ENCODE results near the gene PRRT1B.
A peak's percentile ranks its signal among the peaks of the same experiment; 100 is the strongest.
"Not testable (repeated sequence)": the region's sequence is repeated elsewhere in the genome, so short reads cannot be mapped to it uniquely, and the experiment has no call there.

PRRT1B gene

DNA sequence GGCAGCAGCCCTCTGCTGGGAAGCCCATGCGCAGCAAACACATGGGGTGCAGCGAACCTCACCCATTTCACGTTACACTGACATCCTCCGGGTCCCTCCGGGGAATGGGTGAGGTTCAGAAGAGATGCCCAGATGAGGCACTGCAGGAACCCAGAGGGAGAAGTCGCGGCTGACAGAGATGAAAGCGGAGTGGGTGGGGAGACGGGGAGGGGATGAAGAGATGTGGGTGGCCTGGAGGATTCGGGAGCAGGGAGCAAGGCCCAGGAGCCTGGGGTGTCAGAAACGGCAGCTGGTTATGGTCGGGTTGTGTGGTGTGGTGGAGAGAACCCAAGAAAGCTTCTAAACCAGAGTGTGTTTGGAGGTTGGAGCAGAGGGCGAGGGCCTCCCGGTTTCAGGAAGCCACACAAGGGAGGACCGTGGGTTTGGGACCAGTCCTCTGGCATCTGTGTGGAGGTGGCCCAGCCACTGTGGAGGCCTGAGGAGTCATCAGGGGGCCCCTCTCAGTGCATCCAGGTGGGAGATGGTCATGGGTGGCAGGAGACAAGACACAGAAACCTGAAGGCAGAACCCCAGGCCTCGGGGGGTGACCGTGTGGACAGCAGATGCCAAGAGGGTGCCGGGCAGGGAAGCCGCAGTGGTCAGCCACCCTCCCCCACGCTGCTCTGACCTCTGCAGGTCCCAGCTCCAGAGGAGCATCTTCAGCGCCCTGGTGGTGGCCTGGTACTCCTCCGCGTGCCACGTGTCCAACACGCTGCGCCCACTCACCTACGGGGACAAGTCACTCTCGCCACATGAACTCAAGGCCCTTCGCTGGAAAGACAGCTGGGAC is 22.9 kb upstream of the PRRT1B start:
- DNase-seq (ENCODE audit: low spot score) = no peak

DNA sequence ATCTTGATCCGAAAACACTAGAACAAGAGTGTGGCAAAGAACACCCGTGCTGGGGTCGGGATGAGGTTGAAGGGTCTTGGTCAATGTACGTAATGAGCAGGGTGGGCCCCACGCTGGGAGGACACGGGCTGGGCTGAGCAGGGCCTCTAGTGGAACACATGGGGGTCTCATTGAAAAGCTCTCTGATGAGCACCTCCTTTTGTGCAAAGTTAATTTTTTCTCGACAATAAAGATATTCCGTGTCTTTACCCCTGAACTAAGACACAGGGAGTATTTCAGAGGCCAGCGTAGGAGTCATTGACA is 22.3 kb upstream of the PRRT1B start:
- no peak for DNase-seq (ENCODE audit: low spot score)

DNA sequence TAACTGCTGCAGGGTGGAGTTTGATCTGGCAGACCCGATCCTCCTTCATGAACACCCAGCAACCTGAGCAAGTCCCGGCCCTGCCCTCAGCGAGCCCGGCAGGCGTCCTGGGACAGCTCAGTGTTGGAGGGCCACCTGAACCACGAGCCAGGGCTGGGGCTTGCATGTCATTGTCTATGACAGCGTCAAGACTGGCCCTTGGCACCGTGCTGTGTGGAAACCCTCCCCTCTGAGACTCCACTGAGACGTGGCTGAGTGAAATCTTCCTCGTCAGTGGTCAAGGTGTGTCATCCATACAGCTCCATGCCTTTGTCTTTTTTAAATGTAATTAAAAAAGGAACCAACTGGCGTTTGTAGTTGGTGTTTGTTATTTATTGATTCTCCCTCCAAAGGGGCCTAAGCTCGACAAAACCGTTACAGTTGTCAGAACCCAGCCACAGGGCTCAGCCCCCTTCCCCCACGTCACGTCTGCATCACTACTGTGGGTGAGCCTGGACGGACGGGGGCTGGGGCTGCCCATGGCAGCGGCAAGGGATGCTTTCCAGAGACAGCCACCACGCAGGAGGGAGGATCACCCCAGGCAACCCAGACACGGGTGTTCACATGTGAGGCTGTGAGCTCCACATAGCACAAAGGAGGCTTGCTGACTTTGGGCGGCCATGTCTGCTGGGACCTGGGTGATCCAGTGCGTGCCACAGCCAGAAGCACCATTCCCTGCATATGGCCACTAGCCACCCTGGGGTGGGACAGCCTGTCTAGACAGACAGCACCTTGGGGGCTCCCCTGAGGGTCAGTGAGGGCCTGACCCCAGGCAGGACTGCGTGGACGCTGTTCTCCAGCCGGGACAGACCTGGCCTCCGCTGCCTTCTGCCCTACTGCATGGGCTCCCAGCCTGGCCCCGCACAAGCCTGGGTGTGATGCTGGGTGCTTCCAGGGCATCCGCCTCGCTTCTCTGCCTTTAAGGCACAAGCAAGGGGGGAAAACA is 21.6 kb upstream of the PRRT1B start:
- DNase-seq (ENCODE audit: low spot score) = no peak

DNA sequence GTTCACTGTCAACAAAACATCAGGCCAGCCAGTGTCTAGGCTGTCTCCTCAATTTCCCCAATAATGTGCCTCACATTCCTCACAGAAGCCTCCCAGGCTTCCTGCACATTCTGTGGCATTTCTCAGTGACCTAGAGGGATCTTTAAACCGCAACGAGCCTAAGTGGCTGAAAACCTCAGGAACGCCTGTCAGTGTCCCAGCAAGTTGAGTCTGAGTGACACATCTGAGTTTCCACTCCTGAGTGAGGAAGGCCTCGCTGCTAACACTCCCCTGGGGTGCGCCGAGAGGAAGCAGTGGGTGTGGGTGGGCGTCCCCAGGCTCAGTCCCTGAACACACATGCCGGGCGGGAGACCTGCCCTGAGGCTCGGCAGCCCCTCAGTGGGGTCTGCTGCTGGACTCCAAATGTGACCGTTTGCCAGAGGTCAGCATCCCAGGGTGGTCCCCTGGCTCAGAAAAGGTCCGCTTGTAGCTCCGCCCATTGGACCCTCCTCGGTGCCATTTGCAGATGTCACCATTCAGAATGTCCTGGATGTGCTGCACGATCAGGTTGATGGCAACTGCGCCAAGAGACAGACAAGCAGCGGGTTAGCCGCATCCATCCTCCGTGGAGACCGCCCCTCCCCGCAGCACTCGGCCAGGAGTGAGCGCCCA is 20.5 kb upstream of the PRRT1B start:
- no peak for DNase-seq (ENCODE audit: low spot score)

DNA sequence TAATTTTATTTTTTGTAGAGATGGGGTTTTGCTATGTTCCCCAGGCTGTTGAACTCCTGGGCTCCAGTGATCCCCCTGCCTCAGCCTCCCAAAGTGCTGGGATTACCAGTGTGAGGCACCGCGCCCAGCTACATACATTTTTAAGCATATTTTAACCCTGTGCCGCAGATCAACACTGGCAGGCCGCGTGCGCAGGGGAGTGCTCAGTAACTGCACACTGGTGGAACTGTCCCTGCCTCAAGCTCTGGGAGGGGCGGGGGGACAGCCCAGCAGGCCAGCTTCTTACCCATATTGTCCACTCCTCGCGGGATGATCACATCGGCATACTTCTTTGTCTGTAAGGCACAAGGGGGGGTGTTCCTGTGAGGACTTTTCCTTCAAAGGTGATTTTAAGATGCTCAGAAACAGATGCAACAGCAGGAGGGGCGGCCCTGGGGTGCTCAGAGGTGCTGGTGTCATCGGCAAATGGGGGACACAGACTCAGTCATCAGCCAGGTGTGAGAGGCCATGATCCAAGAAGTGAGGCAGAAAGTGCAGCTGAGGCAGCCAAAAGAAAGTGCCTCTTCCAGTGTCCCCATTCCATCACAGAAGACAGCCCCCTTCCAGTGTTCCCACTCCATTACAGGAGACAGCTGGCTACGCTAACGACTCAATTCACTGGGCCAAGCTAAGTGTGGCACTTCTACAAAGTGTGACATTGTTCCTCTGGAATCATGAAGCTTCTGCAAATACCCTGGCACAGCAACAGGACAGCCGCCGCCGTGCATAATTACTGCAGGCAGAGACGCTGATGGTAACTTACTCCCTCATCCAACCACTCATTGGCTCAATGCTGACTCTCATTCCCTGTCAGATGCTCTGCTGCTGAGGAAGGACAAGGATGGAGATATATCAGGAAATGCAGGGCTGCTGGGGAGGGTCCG is 19.4 kb upstream of the PRRT1B start:
- no peak for DNase-seq (ENCODE audit: low spot score)

DNA sequence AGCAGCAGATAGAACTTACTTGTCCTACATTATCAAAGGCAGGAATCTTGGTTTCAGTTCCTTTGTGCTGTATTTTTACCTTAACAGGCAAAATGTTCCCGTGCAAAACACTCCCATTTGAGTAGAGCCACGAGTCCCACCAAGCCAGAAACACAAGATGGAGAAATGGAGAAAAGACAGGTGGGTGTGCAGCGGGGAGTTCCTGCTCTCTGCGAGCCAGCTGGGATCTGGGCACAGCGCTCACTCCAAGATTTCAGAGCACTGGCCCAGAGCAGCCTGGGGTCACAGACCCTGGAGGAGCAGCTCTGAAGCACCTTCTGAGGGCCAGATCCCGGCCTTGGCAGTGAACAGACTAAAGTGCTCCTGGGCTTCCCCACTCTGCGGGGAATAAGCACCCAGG is 17.1 kb upstream of the PRRT1B start:
- DNase-seq (ENCODE audit: low spot score) = no peak

DNA sequence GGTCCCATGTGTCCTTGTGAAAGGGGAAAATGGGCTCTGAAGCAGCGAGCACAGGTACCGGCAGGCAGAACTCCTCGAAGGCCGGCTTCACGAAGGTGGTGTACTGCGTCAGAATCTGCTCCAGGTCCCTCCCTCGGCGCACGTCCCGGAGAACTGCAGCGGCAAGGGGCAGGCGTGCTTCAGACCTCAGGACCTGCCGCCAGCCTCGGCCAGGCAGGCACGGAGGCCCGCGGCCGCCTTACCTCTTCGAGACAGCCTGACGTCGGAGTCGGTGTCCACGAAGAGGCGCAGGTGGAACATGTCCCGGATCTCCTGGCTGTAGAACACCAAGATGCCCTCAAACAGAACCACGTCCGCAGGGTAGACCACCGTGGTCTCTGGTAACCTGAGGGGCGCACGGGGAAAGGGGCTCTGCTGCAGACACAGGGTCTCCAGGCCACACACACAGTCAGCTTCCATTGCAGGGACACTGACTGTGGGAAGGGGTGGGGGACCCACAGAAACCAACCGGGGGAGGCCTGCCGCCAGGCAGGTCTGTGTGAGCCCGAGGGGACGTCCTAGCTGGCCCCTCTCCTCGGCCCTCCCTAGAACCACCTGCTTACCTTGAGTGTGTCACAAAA is 16.3 kb upstream of the PRRT1B start:
- no peak for DNase-seq (ENCODE audit: low spot score)

DNA sequence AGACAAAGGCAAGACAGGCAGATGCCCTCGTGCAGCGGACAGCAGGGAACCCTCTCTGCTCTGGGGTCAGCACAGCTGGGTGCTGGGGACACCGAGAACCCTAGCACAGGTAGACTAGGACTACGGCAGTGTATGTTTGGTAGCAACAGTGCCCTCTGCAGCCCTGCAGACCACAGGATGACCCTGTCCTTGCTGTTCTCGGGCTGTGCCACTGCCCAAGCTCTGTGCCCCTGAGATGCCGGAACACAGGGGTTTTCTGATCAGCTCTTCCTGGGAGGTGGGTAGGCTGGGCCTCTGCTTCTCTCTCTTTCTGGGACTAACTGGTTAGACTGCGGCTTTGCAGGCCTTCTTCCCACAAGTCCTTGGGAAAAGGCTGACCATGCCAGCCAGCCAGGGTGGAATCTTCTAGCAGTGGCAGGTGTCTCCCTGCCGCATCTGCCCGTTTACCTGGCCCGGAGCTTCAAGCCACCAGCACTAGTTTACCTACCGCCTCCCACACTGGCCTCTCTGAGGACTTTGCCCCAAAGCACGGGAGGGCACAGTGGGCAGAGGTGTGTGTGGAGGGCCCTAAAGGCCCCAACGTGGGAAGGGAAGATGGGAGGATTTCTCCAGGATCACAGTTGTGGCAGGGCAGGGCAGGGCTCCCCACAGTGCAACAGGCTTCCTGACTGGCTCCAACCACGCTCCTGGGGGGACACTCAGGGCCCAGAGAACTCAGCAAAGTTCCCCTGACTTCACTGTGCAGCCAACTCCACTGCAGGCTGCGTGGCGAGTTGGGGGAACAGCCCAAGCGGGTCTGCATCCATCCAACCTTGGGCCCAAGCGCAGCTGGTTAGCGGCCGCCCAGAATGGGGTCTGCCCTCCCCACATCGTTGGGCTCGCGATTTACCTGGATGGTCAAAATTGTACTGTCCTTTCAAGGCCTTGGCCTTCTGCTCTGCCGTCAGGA is 15.5 kb upstream of the PRRT1B start:
- no peak for DNase-seq (ENCODE audit: low spot score)

DNA sequence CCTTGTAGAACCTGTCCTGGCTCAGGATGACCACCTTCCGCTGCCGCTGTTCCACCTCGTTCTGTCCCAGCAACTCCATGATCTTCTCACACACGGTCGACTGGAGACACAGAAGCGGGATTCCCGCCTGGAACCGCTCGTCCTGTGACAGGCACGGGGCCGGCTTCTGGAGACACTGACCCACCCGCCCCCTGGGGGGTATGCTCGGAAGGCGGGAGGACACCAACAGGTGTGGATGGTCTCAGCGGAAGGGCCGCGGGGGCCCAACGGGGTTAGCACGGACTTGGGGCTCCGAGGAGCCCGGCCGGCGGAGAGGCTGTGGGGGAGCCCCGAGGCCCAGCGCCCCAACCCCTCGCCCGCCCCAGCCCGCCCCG is 14.8 kb upstream of the PRRT1B start:
- peak; percentile 57 for DNase-seq (ENCODE audit: low spot score)

DNA sequence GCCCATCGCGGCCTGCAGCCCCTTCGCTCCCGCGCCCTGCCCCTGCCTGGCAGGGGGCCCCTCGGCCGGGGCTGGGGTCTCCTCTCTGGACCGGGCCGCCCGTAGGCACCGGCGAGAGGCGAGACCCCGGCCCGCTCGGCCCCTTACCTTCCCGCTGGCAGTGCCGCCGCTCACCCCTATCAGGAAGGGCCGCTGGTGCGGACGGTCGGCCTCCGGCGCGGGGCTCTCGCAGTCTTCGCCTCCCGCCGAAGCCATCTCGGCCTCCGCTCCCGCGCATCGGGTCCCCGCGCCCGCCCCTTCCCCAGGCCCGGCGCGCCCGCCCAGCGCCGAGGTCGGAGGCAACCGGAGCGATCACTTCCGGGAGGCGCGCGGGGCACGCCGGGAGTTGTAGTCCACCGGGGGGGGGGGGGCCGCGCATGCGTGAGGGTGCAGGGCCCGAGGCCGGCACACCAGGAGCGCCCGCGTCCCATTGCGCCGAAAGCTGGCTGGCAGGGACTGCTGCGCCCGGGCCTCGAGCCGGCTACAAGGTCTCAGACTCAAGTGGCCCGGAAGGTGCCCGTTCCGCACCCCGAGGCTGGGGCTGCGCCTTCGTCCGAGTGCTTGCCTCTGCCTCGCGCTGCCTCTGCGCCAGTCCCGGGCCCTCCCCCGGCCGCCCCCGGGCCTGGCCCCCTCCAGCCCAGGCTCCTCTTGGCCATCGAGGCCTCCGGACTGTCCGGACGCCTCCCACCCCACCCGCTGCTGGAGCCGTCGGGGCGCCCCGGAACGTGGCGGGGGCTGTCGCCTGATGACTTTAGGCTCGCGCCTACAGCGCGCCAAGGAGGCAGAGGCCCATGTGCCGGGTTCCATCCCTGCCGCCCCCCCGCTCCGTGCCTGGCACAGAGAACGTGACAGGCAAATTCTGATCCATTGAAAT is 14.1 kb upstream of the PRRT1B start, which contains the start of gene UCK1:
Gene UCK1, minus strand, starts transcription at position 344 of the 913 bp plus-strand sequence. Its CDS starts 89 bp downstream, at position 255.
- DNase-seq (ENCODE audit: low spot score) = peak; percentile 100

DNA sequence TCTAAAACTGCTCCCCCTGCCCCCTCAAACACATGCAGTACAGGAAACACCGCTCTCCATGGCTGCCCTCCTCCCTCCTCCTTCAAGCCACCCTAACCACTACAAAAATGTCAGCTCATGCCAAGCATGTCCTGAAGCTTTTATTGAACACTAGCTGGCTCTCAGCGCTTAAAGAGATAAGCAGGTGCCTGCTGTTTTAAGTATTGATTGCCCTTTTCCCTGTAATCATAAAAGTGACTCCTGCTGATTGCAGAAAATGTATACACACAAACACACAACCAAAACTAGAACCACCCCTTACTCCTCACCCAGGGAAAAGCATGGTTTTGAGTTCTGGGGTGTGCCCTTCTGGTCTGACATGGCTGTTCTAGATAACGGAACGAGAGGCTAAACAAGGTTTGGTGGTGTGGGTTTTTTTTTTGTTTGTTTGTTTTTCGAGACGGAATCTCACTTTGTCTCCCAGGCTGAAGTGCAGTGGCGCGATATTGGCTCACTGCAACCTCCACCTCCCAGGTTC is 10.5 kb upstream of the PRRT1B start:
- DNase-seq (ENCODE audit: low spot score) = no peak

DNA sequence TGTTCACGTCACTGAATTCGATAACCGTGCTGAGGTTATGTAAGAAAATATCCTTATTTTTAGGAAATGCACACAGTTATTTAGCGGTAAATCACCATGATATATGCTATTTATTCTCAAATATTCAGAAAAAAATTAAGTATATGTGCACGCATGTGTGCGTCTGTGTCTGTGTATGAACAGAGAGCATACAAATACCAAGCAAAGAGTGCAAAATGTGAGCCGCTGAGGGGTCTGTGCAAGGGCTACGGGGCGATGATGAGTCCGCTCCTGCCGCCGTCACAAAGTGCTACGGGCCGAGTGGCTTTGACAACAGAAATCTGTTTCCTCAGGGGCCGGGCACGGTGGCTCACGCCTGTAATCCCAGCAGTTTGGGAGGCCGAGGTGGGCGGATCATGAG is 7.4 kb upstream of the PRRT1B start:
- no peak for DNase-seq (ENCODE audit: low spot score)

DNA sequence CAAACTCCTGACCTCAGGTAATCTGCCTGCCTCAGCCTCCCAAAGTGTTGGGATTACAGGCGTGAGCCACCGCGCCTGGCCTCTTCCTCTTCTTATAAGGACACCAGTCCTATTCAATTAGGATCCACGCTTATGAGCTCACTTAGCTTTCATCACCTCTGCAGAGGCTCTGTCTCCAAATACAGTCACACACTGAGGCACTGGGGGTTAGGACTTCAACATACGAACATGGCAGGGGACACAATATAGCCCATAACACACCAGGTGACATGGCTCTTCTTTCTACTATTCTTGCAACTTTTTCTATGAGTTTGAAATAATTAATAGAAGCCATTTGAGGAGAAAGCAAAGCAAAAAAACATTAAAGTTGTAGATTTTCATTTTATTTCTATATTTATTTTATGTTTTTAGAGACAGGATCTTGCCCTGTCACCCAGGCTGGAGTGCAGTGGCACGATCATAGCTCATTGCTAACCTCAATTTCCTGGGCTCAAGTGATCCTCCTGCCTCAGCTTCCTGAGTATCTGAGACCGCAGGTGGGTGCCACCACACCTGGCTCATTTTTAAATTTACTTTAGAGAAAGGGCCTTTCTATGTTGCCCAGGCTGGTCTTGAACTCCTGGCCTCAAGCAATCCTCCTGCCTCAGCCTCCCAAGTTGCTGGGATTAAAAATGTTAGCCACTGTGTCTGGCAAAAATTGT is 6.0 kb upstream of the PRRT1B start:
- no peak for DNase-seq (ENCODE audit: low spot score)

DNA sequence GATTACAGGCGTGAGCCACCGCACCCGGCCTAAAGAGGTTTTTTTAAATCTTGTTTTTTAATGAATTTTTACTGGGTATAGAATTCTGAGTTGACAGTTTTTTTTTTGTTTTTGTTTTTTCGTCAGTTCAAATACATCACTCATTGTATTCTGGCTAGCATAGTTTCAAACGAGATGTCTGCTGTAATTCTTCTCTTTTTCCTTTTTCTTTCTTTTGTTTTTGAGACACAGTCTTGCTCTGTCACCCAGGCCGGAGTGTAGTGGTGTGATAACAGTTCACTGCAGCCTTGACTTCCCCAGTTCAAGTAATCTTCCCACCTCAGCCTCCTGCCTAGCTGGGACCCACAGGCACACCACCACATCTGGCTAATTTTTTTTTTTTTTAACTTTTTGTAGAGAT is 2.2 kb upstream of the PRRT1B start:
- DNase-seq (ENCODE audit: low spot score) = no peak

DNA sequence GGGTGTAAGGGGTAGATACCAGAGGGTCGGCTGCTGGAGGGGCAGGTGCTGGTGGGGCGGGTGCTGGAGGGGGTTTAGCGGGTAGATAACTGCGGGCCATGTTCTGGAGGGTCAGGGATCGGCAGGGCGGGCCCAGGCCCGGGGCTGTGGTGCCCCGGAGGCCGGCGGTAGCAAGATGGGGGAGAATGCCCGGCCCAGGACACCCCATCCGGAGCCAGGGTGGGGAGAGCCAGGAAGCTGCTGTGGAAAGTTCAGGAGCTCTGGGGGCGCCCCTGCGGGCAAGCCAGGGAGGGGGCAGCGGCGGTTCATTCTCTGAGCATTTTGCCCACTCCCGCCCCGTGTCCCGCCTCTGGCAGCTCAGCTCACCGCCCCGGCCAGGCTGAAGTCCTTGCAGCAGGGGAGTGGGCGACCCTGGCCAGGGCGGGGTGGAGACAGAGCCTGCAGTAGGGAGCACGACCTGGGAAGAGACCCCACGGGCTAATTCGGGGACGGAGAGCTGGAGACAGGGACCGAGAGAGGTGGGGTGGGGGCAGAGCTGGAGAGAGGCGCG is 538 bp downstream of the PRRT1B start:
- DNase-seq (ENCODE audit: low spot score) = no peak

DNA sequence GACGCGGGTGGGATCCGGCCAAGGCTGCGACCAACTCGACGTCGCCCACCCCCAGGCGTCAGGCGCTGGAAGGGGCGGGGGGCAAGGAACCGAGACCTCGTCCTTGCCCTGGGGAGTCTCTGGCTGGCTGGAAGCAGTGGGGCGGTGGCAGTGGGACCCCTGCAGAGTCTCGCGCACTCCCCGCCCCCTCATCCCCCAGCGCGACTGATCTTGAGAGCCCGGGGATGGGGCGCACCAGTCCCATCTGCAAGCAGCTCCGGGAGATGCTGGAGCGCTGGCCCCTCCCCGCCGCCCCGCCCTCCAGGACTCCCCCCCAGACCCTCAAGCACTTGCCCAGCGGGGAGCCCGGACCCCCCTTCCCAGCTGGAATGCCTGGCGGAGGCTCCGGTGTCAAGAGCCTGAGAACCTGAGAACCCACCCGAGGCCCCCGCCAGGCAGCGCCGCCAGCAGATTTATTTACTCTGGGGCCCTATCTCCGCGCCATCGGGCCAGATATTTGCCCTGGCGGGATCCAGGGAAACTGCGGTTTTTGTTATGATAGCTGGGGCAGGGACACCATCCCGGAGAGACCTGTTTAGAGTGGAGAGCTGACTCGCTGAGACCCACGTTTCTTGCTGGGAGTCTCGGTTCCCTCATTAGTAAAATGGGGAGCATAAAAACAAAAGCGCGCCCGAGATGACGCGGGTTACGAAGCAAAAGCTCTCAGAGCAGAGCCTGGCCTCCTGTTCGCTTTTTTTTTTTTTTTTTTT is 1.2 kb downstream of the PRRT1B start:
- peak; percentile 53 for DNase-seq (ENCODE audit: low spot score)

DNA sequence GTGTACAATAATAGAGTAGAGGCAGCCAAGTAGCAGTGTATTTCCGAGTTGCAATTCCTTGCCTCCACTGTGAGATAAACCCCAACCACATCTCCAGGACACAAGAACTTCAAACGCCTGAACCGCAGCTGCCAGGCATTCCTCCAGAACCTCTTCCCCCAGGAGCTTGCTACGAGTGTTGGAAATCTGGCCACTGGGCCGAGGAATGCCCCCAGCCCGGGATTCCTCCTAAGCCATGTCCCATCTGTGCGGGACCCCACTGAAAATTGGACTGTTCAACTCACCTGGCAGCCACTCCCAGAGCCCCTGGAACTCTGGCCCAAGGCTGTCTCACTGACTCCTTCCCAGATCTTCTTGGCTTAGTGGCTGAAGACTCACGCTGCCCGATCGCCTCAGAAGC is 3.9 kb downstream of the PRRT1B start:
- not testable (repeated sequence) for DNase-seq (ENCODE audit: low spot score)
